Effector memory CD4-positive, alpha-beta T cell (primary cell): ENCODE results near the gene LRP2BP.

Source experiments
- DNase-seq, 3 donors: peaks; one replicate each; pipeline ENCODE4 v3.0.0-alpha.2; 2020
- H3K27ac ChIP-seq: 2 replicates; pipeline ENCODE4 v1.7.0; 2013; ENCODE audit warnings: mild to moderate bottlenecking, low read length, moderate library complexity; ENCODE audit not compliant: insufficient read depth, poor library complexity, severe bottlenecking
- H3K27me3 ChIP-seq: replicated peaks from 2 replicates; pipeline ENCODE4 v1.7.0; 2013; ENCODE audit warnings: mild to moderate bottlenecking, low read length; ENCODE audit not compliant: insufficient read depth, control insufficient read depth, poor library complexity, severe bottlenecking
- H3K36me3 ChIP-seq: 2 replicates; pipeline ENCODE4 v1.7.0; 2013; ENCODE audit warnings: mild to moderate bottlenecking, low read length, moderate library complexity; ENCODE audit not compliant: control insufficient read depth, insufficient read depth
- H3K4me1 ChIP-seq: 2 replicates; pipeline ENCODE4 v1.7.0; 2013; ENCODE audit warnings: low read length, mild to moderate bottlenecking; ENCODE audit not compliant: control insufficient read depth, insufficient read depth, poor library complexity, severe bottlenecking
- H3K4me3 ChIP-seq: 2 replicates; pipeline ENCODE4 v1.7.0; 2013; ENCODE audit warnings: low read length, low read depth, mild to moderate bottlenecking; ENCODE audit not compliant: insufficient read depth, poor library complexity, severe bottlenecking
- H3K9me3 ChIP-seq: 2 replicates; pipeline ENCODE4 v1.7.0; 2013; ENCODE audit warnings: mild to moderate bottlenecking, low read length, moderate library complexity; ENCODE audit not compliant: control insufficient read depth

Gene LRP2BP

GRCh38 chr4:185352202-185352601, 43.5 kb downstream of the LRP2BP start:
- Histone ChIP-seq H3K4me1 (no peaks in the 10 kb centered on the region), H3K36me3 (peaks cover 7% of the 10 kb centered on the region), H3K27ac (no peak overlapping the region), H3K27me3 (no peaks in the 10 kb centered on the region), H3K9me3 (no peaks in the 10 kb centered on the region), H3K4me3 (no peak overlapping the region)
- no peak for DNase-seq

GRCh38 chr4:185351691-185352090, 44.0 kb downstream of the LRP2BP start:
- no peak for DNase-seq
- no peaks in the 10 kb centered on the region for H3K27me3 ChIP-seq
- no peaks in the 10 kb centered on the region for H3K9me3 ChIP-seq
- H3K27ac ChIP-seq, result no peak overlapping the region
- no peaks in the 10 kb centered on the region for H3K4me1 ChIP-seq
- H3K36me3 ChIP-seq, result peaks cover 10% of the 10 kb centered on the region
- no peak overlapping the region for H3K4me3 ChIP-seq

- no peak for DNase-seq
These were observed 48.6 kb downstream of the LRP2BP start for GRCh38 chr4:185346975-185347601.

GRCh38 chr4:185344743-185345538, 50.8 kb downstream of the LRP2BP start:
- H3K27me3 ChIP-seq, result no peaks in the 10 kb centered on the region
- no peak overlapping the region for H3K27ac ChIP-seq
- H3K36me3 ChIP-seq, result peaks cover 4% of the 10 kb centered on the region
- peaks cover 4% of the 10 kb centered on the region for H3K4me1 ChIP-seq
- H3K9me3 ChIP-seq, result no peaks in the 10 kb centered on the region
- no peak for DNase-seq
- H3K4me3 ChIP-seq, result no peak overlapping the region

More at GRCh38 chr4:185346975-185347601, 48.6 kb downstream of the LRP2BP start:
- peaks cover 4% of the 10 kb centered on the region for H3K36me3 ChIP-seq
- no peak overlapping the region for H3K4me3 ChIP-seq
- no peak overlapping the region for H3K27ac ChIP-seq
- peaks cover 4% of the 10 kb centered on the region for H3K4me1 ChIP-seq
- no peaks in the 10 kb centered on the region for H3K27me3 ChIP-seq
- no peaks in the 10 kb centered on the region for H3K9me3 ChIP-seq

- H3K27ac ChIP-seq, result no peak overlapping the region
- H3K27me3 ChIP-seq, result no peaks in the 10 kb centered on the region
- peaks cover 4% of the 10 kb centered on the region for H3K4me1 ChIP-seq
- no peak overlapping the region for H3K4me3 ChIP-seq
- no peak for DNase-seq
- peaks cover 4% of the 10 kb centered on the region for H3K36me3 ChIP-seq
- H3K9me3 ChIP-seq, result no peaks in the 10 kb centered on the region
These were observed 51.8 kb downstream of the LRP2BP start for GRCh38 chr4:185343726-185344581.

- Histone ChIP-seq H3K4me3 (no peak overlapping the region), H3K27me3 (no peaks in the 10 kb centered on the region), H3K9me3 (no peaks in the 10 kb centered on the region), H3K36me3 (peaks cover 1% of the 10 kb centered on the region), H3K4me1 (peaks cover 4% of the 10 kb centered on the region), H3K27ac (no peak overlapping the region)
- DNase-seq, result no peak
These were observed 53.9 kb downstream of the LRP2BP start for GRCh38 chr4:185341841-185342240.

GRCh38 chr4:185341377-185341776, 54.3 kb downstream of the LRP2BP start:
- Histone ChIP-seq H3K4me3 (no peak overlapping the region), H3K27ac (no peak overlapping the region), H3K4me1 (peaks cover 4% of the 10 kb centered on the region), H3K36me3 (no peaks in the 10 kb centered on the region), H3K27me3 (no peaks in the 10 kb centered on the region), H3K9me3 (no peaks in the 10 kb centered on the region)
- DNase-seq, result no peak

GRCh38 chr4:185339941-185340340, 55.8 kb downstream of the LRP2BP start:
- no peak for DNase-seq

GRCh38 chr4:185335579-185335978, 60.1 kb downstream of the LRP2BP start:
- Histone ChIP-seq H3K27ac (no peak overlapping the region), H3K4me1 (no peaks in the 10 kb centered on the region), H3K36me3 (no peaks in the 10 kb centered on the region), H3K9me3 (no peaks in the 10 kb centered on the region), H3K27me3 (no peaks in the 10 kb centered on the region), H3K4me3 (no peak overlapping the region)
- no peak for DNase-seq

More at GRCh38 chr4:185339941-185340340, 55.8 kb downstream of the LRP2BP start:
- no peak overlapping the region for H3K4me3 ChIP-seq
- H3K4me1 ChIP-seq, result peaks cover 1% of the 10 kb centered on the region
- no peaks in the 10 kb centered on the region for H3K36me3 ChIP-seq
- H3K27ac ChIP-seq, result no peak overlapping the region
- no peaks in the 10 kb centered on the region for H3K9me3 ChIP-seq
- H3K27me3 ChIP-seq, result no peaks in the 10 kb centered on the region
